SK-N-MC (cell line): ENCODE results near the gene VAV2.

Source experiments
- FOXP2 ChIP-seq: optimal IDR thresholded peaks from 2 replicates; pipeline ENCODE3; 2011; ENCODE audit warnings: mild to moderate bottlenecking, moderate library complexity; ENCODE audit not compliant: insufficient read depth; ENCODE audit errors: extremely low read length, control extremely low read depth
- POLR2AphosphoS5 ChIP-seq: IDR thresholded peaks from 2 replicates; pipeline ENCODE4 v1.6.1; 2012; ENCODE audit warnings: mild to moderate bottlenecking, low read depth, low read length, borderline replicate concordance

DNA sequence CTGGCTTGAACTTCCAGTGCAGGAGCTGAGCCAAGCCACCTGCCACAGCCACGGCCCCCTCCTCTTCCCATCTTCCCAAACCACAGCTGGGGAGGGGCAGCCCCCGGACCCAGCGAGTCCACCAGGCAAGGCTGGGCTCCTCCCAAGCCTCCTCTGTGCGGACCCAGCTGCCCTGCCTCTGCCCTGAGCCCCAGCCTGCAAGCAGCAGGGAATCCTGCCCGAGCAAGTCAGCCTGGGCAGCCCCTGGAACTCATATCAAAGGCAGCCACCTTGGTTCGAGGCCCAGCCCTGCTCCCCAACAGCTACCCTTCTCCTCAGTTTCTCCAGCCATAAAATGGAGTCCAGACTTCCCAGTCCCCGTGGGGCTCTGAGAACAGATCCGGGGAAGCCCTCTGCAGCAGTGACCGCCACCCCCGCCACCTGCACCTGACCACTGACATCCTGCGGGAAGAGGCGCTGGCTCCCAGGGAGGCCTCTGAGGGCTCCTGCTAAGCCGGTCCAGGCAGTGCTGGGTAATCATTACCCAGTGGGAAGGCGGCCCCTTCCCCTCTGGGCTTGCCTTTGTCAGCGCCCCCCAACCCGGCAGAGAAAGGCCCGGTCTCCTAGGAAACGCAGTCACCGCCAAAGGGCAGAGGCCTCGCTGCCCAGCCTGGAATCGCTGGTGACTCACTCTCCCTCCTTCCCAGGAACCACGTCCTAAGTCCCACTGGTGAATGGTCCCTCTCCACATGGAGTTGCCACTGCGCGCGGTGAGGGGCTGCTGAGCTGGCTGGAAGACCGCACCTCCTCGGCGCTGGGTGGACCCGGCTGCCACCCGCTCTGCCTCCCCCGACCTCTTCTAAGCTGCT, 1.5 kb downstream of the VAV2 start:
- TF ChIP-seq POLR2AphosphoS5: no peak
- TF ChIP-seq FOXP2: no peak
